ENCODE results near the gene ZNF654.

DNA sequence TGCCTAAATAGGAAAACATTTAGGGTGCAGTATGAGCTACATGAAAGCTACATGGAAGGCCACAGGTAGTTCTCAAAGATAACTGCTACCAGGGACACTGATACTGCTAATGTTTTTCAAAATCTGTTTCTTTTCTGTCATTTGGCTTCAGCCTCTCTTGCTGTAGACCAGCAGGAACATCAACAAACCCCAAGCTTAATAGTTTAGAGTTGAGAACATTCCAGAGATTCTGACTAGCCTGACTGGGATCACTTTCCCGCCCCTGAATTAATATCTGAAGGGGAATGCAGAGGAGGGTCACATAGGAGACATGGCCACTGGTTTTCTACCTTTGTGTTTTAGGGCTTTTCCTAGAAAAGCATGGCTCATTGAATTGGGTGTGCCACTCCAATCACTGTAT is 73.8 kb downstream of the ZNF654 start:
- TF ChIP-seq SMC3 (conservative IDR thresholded peaks at IDR 0.05; ENCODE audit: poor library complexity): no peak
- TF ChIP-seq, protein P1, sequence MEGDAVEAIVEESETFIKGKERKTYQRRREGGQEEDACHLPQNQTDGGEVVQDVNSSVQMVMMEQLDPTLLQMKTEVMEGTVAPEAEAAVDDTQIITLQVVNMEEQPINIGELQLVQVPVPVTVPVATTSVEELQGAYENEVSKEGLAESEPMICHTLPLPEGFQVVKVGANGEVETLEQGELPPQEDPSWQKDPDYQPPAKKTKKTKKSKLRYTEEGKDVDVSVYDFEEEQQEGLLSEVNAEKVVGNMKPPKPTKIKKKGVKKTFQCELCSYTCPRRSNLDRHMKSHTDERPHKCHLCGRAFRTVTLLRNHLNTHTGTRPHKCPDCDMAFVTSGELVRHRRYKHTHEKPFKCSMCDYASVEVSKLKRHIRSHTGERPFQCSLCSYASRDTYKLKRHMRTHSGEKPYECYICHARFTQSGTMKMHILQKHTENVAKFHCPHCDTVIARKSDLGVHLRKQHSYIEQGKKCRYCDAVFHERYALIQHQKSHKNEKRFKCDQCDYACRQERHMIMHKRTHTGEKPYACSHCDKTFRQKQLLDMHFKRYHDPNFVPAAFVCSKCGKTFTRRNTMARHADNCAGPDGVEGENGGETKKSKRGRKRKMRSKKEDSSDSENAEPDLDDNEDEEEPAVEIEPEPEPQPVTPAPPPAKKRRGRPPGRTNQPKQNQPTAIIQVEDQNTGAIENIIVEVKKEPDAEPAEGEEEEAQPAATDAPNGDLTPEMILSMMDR (IDR thresholded peaks at IDR 0.05; ENCODE audit: poor library complexity, severe bottlenecking): no peak
- no peak for TF ChIP-seq EZH2 (IDR thresholded peaks at IDR 0.05; ENCODE audit: borderline replicate concordance, insufficient read depth, low read length, poor library complexity, severe bottlenecking)
- TF ChIP-seq, protein P2, sequence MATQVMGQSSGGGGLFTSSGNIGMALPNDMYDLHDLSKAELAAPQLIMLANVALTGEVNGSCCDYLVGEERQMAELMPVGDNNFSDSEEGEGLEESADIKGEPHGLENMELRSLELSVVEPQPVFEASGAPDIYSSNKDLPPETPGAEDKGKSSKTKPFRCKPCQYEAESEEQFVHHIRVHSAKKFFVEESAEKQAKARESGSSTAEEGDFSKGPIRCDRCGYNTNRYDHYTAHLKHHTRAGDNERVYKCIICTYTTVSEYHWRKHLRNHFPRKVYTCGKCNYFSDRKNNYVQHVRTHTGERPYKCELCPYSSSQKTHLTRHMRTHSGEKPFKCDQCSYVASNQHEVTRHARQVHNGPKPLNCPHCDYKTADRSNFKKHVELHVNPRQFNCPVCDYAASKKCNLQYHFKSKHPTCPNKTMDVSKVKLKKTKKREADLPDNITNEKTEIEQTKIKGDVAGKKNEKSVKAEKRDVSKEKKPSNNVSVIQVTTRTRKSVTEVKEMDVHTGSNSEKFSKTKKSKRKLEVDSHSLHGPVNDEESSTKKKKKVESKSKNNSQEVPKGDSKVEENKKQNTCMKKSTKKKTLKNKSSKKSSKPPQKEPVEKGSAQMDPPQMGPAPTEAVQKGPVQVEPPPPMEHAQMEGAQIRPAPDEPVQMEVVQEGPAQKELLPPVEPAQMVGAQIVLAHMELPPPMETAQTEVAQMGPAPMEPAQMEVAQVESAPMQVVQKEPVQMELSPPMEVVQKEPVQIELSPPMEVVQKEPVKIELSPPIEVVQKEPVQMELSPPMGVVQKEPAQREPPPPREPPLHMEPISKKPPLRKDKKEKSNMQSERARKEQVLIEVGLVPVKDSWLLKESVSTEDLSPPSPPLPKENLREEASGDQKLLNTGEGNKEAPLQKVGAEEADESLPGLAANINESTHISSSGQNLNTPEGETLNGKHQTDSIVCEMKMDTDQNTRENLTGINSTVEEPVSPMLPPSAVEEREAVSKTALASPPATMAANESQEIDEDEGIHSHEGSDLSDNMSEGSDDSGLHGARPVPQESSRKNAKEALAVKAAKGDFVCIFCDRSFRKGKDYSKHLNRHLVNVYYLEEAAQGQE (IDR thresholded peaks at IDR 0.05; ENCODE audit: borderline replicate concordance): no peak
